GM19351 (cell line): ENCODE results near the gene ANO7.
A peak's percentile ranks its signal among the peaks of the same experiment; 100 is the strongest.

Source experiments
- ATAC-seq: cut with Tn5 transposase; IDR thresholded peaks from one replicate; pipeline ENCODE4 v1.9.1; 2021; ENCODE audit warnings: mild to moderate bottlenecking, moderate library complexity; ENCODE audit not compliant: unreplicated experiment

The ANO7 gene, protein sequence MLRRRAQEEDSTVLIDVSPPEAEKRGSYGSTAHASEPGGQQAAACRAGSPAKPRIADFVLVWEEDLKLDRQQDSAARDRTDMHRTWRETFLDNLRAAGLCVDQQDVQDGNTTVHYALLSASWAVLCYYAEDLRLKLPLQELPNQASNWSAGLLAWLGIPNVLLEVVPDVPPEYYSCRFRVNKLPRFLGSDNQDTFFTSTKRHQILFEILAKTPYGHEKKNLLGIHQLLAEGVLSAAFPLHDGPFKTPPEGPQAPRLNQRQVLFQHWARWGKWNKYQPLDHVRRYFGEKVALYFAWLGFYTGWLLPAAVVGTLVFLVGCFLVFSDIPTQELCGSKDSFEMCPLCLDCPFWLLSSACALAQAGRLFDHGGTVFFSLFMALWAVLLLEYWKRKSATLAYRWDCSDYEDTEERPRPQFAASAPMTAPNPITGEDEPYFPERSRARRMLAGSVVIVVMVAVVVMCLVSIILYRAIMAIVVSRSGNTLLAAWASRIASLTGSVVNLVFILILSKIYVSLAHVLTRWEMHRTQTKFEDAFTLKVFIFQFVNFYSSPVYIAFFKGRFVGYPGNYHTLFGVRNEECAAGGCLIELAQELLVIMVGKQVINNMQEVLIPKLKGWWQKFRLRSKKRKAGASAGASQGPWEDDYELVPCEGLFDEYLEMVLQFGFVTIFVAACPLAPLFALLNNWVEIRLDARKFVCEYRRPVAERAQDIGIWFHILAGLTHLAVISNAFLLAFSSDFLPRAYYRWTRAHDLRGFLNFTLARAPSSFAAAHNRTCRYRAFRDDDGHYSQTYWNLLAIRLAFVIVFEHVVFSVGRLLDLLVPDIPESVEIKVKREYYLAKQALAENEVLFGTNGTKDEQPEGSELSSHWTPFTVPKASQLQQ

DNA sequence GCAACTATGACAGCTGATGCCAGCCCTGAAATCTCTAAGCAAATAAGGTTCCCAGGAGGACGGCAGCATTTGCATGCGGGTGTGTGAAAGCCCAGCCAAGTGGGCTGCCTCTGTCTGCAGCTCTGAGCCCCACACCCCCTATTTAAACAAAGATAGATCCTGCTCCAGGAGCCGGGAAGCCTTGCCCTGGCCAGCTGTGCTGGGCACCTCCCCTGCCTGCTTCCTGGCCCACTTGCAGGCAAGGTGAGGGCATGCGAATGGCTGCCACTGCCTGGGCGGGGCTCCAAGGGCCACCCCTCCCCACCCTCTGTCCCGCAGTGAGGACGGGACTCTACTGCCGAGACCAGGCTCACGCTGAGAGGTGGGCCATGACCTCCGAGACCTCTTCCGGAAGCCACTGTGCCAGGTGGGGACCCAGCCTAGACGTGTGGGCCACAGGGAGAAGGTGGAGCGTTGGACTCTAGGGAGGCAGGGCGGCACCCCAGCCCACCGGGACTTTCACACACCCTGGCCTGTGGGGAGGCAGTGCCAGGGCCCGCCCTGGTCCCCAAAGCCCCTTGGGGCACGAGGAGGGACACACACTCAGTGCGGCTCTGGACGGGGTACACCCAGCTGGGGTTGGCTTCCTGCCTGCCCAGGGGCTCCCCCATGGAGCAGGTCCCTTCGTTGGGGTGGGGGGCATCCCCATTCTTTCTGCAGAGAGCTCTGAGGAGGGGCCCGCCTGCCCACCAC lies at the start of gene ANO7:
TSS of gene ANO7 (plus strand) at position 317 of the 732 bp plus-strand sequence. CDS start 1,387 bp downstream, outside the sequence.
- ATAC-seq = no peak

GRCh38 chr2:241139531-241140444 lies 48.7 kb upstream of the ANO7 start:
- no peak for ATAC-seq

GRCh38 chr2:241140445-241140840 lies 48.0 kb upstream of the ANO7 start:
- no peak for ATAC-seq

- no peak for ATAC-seq
These were observed 47.2 kb upstream of the ANO7 start for GRCh38 chr2:241141214-241141770.

GRCh38 chr2:241142063-241142462 lies 46.4 kb upstream of the ANO7 start:
- ATAC-seq = no peak

DNA sequence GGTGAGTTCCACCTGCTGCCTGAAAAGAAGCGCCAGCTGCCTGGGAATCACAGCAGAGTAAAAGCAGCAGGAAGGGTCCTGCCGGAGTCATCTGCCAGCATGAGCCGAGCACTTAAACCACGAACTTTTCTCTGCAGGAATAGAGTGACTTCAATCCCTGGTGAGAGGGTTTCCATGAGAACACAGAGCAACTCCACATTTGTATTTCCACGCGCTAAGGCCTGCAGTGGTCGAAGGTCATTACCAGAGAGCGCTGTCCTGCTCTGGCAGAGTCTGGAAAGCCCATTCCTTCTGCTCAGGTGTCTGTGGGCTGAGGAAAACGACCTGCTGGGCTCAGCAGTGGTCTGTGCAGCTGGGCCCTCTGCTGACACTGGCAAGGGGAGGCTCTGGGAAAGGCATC lies 45.9 kb upstream of the ANO7 start:
- no peak for ATAC-seq

DNA sequence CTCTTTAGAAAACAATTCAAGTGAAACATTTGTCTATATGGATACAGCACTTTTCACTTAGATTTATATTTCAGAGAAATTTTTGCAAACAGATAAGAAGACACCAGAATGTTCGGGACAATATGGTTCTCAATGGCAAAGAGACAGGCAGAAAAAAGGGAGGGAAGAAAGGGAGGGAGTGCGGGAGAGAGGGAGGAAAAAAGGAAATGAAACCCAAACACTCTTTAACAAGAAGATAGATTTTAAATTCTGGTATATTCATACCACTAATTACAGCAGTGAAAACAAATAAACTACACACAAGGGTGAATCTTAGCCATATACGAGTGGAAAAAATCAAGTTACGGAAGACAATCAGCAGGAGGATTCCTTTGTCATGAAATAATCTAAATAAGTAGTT lies 42.2 kb upstream of the ANO7 start:
- no peak for ATAC-seq

GRCh38 chr2:241147336-241147735 lies 41.1 kb upstream of the ANO7 start:
- no peak for ATAC-seq

- no peak for ATAC-seq
These were observed 40.2 kb upstream of the ANO7 start for GRCh38 chr2:241148239-241148638.

DNA sequence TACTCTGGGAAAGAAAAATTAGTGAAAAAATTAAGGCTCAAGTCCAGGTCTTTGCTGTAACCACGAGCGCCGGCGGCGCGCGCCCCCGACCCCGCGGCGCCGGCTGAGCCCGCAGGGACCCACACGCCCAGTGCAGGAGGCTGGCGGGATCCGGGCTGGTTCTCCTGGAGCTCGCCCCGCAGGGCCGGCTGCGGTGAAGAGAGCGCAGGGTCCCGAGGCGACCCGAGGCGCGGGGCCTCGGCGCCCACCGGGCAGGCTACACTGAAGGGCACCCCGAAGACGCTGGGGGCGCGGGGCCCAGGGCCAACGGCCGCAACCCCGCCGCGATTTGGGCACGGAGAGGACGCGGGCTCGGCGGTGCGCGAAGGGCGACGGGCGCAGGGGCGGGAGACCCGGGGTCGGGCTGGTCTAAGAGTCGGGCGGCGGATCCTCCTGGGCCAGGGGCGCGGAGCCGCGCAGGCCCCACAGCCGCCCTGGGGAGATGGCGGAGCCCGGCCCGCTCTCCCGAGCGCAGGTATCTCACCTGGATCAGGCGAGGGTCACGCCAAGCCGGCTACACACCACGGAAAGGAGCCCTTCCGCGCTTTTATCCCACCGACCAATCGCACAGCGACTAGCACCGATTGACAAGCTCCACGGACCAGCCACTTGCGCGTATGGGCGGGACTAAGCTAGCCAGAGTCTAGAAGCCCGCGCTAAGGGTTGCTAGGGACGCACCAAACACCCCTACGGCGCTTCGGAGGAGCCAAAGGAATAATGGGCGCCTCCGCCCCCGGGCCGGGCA lies 39.4 kb upstream of the ANO7 start, which contains the start of gene PASK:
TSS of gene PASK (minus strand) at position 582 of the 784 bp plus-strand sequence. CDS start 6,440 bp downstream, outside the sequence.
- ATAC-seq = peak; percentile 81

GRCh38 chr2:241149675-241149924 lies 38.9 kb upstream of the ANO7 start:
- ATAC-seq = peak; percentile 12

GRCh38 chr2:241149925-241150659 lies 38.4 kb upstream of the ANO7 start, which contains the start of gene PPP1R7:
Gene PPP1R7 (plus strand): TSS chr2:241150467. CDS start chr2:241150496, 29 bp downstream.
- peak; percentile 72 for ATAC-seq

DNA sequence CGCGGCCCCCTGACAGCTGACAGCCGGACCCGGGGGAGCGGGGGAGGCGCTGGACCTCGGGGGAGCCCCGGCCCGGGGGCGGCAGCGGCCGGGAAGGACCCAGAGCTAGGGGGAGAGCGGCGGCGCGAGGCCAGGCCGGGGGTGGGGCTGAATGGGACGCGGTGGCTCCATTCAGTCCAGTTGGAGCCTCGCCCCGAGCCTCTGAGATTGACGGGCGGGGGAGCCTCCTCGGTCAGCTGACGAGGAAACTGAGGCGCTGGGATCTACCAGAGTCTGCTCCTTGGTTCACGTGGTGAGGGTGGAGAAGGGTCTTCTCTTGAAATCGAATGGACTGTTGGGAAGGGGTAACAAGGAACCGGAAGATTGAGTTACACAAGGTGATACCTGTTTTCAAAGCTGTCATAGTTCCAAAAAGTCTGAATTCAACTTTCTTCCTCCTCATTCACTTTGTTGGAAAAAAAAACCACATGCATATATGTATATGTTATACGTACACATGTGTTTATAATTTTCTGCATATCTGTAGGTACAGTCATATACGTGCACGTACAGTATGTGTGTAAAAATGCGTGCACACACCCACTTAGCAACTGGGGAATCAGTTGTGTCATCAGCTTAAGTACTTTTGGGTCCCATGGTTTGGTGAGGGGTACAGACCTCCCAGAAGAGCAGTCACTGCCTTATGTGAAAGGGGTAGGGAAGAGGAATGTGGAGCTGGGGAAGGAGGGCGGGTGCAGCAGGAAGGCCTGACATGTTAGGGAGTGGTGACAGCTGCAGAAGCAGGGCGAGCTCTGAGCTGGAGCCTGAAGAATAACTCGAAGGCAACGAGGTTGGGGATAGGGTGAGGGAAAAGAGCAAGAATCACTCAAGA lies 37.6 kb upstream of the ANO7 start:
- no peak for ATAC-seq

DNA sequence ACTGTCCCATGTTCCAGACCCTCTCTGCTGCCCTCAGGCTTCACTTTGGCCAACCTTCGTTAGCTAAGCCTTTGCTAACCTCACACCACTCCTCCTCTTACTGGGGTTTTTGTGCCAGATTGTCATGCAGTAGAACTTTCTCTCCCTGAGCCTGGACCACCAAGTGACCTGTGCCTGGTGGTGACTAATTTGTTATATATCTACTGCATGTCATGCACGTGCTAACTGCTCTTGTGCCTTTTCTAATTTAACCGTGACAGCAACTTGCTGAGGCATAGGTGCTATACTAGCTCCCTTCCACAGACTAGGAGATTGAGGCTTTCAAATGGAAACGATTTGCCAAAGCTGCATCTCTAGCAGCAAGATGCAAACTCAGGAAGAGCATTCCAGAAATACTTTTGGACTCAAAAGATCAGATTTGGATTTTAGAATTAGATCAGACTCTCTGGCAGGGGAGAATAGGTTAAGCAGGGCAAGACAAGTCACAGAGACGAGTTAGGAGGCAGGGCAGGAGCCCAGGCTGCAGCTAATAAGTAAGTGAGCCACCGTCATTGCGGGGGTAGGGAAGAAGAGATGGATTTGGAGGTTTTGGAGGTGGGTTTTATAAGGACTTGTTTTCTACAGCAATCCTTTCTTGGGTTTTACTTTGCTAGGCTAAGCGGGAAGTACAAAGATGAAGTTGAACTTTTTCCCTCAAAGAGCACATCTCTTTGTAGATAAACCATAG lies 36.4 kb upstream of the ANO7 start:
- ATAC-seq = no peak

DNA sequence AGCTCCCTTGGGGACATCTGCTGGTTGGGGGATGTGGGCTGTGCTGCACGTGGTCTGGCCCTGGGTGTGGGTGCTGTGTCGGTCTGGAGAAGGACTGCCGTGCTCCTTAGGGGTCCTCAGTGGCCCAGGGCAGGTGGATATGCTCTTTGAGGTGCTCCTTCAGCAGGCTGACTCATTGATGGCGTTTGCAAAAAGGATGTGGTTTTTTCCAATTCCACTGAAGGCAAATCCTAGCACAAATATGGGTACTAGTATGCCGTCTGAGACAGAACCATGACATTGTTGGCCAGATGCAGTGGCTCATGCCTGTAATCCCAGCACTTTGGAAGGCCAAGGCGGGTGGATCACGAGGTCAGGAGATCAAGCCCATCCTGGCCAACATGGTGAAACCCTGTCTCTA lies 34.9 kb upstream of the ANO7 start:
- ATAC-seq = no peak

- no peak for ATAC-seq
These were observed 33.6 kb upstream of the ANO7 start for GRCh38 chr2:241154915-241155314.

DNA sequence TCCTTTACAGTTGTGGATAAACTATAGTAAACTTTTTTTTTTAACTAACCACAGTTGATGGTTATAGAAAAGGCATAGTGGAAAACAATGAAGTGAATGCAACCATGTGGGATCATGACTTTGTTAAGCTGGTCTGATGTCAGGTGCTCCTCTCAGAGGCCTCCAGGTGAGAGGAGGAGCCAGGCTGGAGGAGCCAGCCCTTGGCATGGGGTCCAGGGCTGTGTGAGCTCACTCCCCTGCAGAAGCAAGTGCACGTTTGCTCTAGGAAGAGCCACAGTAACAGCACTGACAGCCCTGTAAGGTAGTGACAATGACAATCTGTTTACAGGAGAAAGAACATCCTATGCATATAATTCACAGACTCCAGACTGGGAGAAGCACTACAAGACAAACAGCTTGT lies 32.5 kb upstream of the ANO7 start:
- no peak for ATAC-seq
